ENCODE results near the gene ERBB4. TPM values are rescaled to one million over a fixed set of nuclear protein-coding genes. Genes with fewer than 3 reads are reported as not detected.

ERBB4 gene
- total RNA-seq, 5 donors from 2014 or later (not counting 1 experiment from before 2014, with no cell fraction given), result 0.03 to 0.06 TPM; not detected in 3

DNA sequence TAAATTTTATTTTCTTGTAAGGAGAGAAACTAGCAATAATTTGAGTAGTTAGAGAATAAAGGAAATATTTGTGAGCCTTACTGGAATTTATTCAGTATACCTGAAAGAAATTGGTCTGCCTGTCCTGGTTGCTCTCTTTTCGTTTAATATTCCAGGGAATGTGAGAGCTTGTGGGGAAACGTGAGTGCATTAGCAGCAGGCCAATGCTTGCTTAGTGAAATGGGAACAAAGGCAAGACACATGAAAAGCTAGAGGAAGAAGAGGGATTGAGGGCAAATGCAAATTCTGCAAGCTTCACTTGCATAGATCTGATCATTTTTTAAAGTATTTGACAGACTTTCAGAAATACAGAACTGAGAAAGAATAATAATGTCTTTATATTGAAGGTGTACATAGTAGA is 111.0 kb downstream of the ERBB4 start:
- CTCF ChIA-PET, result no interaction called here
- H3K4me1 Mint-ChIP-seq, result no peaks in the 10 kb centered on the region
- H3K27ac Mint-ChIP-seq, result no peak overlapping the region
- no peak overlapping the region for H3K4me3 Mint-ChIP-seq
- DNase-seq, result no peak
- Histone ChIP-seq H3K36me3 (ENCODE audit: control insufficient read depth in 2 of 2, extremely low read depth in 1 of 2, insufficient read depth in 1 of 2, low read length in 1 of 2) (no peaks in the 10 kb centered on the region), H3K4me1 (ENCODE audit: control insufficient read depth in 1 of 2, extremely low read depth in 1 of 2, insufficient read depth in 2 of 2, low read length in 2 of 2) (no peaks in the 10 kb centered on the region), H3K4me3 (ENCODE audit: control insufficient read depth in 1 of 2, extremely low read depth in 1 of 2, low read length in 1 of 2) (no peak overlapping the region), H3K9me3 (no peaks in the 10 kb centered on the region), H3K27me3 (replicated peaks in 1 of 2; ENCODE audit: control insufficient read depth in 2 of 2, extremely low read depth in 1 of 2, insufficient read depth in 2 of 2, low read length in 1 of 2) (no peaks in the 10 kb centered on the region), H3K27ac (ENCODE audit: low read length) (no peak overlapping the region)
- POLR2A ChIA-PET, result no interaction called here
- no peaks in the 10 kb centered on the region for H3K36me3 Mint-ChIP-seq
- H3K27me3 Mint-ChIP-seq, result no peaks in the 10 kb centered on the region
- ATAC-seq (replicated peaks in 1 of 4), result no peak
- peaks cover 5 to 9% (median 6%) of the 10 kb centered on the region in 3 donors for H3K9me3 Mint-ChIP-seq
- 21% methylated on average over 2 of the region's 2 CpGs for WGBS (ENCODE audit: insufficient coverage)

DNA sequence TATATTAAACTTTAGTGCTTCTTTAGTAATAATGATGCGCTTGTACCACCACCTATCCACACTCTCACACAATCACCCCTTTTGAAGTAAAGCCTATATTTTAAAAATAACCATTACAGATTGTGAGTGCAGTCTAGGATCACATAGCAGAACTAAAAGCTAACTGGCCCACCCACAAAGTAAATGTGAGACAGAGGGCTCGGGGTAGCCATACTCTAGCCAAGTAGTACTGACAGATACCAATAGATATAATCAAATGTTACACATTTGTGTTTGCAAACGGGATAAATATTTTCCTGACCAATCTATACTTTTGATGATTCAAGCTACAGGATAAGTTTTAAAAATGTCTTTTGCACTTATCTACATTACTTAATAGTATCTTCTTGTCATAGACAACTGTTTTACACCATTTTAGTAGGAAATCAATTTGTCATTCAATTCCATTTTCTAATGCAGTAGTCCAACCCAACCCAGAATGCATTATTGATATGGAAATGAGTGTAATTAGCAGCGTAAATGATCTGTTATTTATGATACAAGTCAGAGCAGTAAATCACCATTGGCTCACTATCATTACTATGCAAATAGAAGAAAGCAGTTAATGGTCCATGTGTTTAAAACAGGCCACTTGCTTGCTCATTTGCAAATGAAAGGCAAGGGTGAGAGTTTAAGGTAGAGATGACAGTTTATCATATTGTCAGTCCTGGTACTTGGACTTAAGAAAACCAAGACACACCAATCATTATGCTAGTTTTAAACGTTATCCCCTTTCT is 111.8 kb downstream of the ERBB4 start:
- no peaks in the 10 kb centered on the region for H3K4me1 Mint-ChIP-seq
- H3K9me3 Mint-ChIP-seq, result peaks cover 5 to 9% (median 6%) of the 10 kb centered on the region in 3 donors
- H3K36me3 Mint-ChIP-seq, result no peaks in the 10 kb centered on the region
- ChIA-PET CTCF (no interaction called here), POLR2A (interaction anchor here in 1 of 2 donors (0.6 kb wide), 1 partner anchor 24 kb away, joined by 3 read pairs; no protein-coding TSS in a partner anchor)
- no peaks in the 10 kb centered on the region for H3K9me3 ChIP-seq
- H3K27me3 Mint-ChIP-seq, result no peaks in the 10 kb centered on the region
- no peaks in the 10 kb centered on the region for H3K4me1 ChIP-seq (ENCODE audit: control insufficient read depth in 1 of 2, extremely low read depth in 1 of 2, insufficient read depth in 2 of 2, low read length in 2 of 2)
- DNase-seq (no peak), ATAC-seq (replicated peaks in 1 of 4) (no peak)
- no peak overlapping the region for H3K27ac ChIP-seq (ENCODE audit: low read length)
- H3K27me3 ChIP-seq (replicated peaks in 1 of 2; ENCODE audit: control insufficient read depth in 2 of 2, extremely low read depth in 1 of 2, insufficient read depth in 2 of 2, low read length in 1 of 2), result no peaks in the 10 kb centered on the region
- no peak overlapping the region for H3K27ac Mint-ChIP-seq
- H3K4me3 ChIP-seq (ENCODE audit: control insufficient read depth in 1 of 2, extremely low read depth in 1 of 2, low read length in 1 of 2), result no peak overlapping the region
- H3K36me3 ChIP-seq (ENCODE audit: control insufficient read depth in 2 of 2, extremely low read depth in 1 of 2, insufficient read depth in 1 of 2, low read length in 1 of 2), result no peaks in the 10 kb centered on the region
- WGBS (ENCODE audit: insufficient coverage), result no CpG with 5 or more reads among the region's 5 CpGs
- H3K4me3 Mint-ChIP-seq, result no peak overlapping the region

DNA sequence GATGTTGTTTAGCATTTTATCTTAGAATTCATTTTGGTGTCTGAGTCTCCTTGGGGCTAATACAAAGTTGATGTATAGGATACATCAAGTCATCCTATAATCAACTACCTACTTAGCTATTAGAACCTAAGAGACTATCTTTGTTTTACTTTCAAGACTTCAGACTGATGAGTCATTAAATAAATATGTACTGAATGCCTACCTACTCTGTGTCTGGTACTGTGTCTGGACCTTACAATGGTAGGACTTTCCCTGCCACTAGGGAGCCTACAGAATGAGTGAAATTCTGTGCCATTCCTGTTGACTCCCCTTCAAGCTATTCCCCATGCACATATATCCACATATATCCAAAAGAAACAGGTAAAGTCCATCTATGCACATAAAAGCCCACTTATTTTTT is 114.5 kb downstream of the ERBB4 start:
- CTCF ChIA-PET, result no interaction called here
- no peak overlapping the region for H3K27ac ChIP-seq (ENCODE audit: low read length)
- no peaks in the 10 kb centered on the region for H3K4me1 ChIP-seq (ENCODE audit: control insufficient read depth in 1 of 2, extremely low read depth in 1 of 2, insufficient read depth in 2 of 2, low read length in 2 of 2)
- no peaks in the 10 kb centered on the region for H3K27me3 Mint-ChIP-seq
- no peaks in the 10 kb centered on the region for H3K36me3 Mint-ChIP-seq
- H3K27ac Mint-ChIP-seq, result no peak overlapping the region
- no peaks in the 10 kb centered on the region for H3K4me1 Mint-ChIP-seq
- POLR2A ChIA-PET, result no interaction called here
- H3K4me3 ChIP-seq (ENCODE audit: control insufficient read depth in 1 of 2, extremely low read depth in 1 of 2, low read length in 1 of 2), result no peak overlapping the region
- H3K9me3 ChIP-seq, result no peaks in the 10 kb centered on the region
- H3K9me3 Mint-ChIP-seq, result peaks cover 0 to 6% (median 5%) of the 10 kb centered on the region in 3 donors
- no peak for ATAC-seq (replicated peaks in 1 of 4)
- H3K27me3 ChIP-seq (replicated peaks in 1 of 2; ENCODE audit: control insufficient read depth in 2 of 2, extremely low read depth in 1 of 2, insufficient read depth in 2 of 2, low read length in 1 of 2), result no peaks in the 10 kb centered on the region
- no peaks in the 10 kb centered on the region for H3K36me3 ChIP-seq (ENCODE audit: control insufficient read depth in 2 of 2, extremely low read depth in 1 of 2, insufficient read depth in 1 of 2, low read length in 1 of 2)
- H3K4me3 Mint-ChIP-seq, result no peak overlapping the region
- DNase-seq, result no peak

DNA sequence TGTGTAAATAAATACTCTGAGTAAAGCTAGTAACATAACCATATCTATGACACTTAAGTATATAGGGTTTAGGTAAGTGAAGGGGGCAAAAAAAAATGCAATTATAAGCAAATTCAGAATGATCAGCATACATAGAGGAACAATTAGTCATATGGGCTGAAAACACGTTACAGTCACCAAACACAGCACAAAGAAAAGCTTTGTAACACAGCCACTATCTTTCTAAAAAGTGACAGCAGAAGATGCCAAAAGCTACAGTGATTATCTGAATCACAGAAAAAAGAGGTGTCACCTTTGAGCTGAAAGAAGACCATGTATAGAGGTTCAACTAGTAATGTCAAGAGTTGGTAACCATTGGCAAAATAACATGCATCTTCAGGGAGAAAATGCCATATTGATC is 115.5 kb downstream of the ERBB4 start:
- no peak overlapping the region for H3K4me3 ChIP-seq (ENCODE audit: control insufficient read depth in 1 of 2, extremely low read depth in 1 of 2, low read length in 1 of 2)
- WGBS (ENCODE audit: insufficient coverage), result no CpG with 5 or more reads among the region's 1 CpG
- H3K27me3 ChIP-seq (replicated peaks in 1 of 2; ENCODE audit: control insufficient read depth in 2 of 2, extremely low read depth in 1 of 2, insufficient read depth in 2 of 2, low read length in 1 of 2), result no peaks in the 10 kb centered on the region
- ChIA-PET POLR2A (no interaction called here), CTCF (no interaction called here)
- no peak overlapping the region for H3K27ac Mint-ChIP-seq
- no peaks in the 10 kb centered on the region for H3K36me3 Mint-ChIP-seq
- no peak for ATAC-seq (replicated peaks in 1 of 4)
- no peak for DNase-seq
- H3K9me3 ChIP-seq, result no peaks in the 10 kb centered on the region
- H3K9me3 Mint-ChIP-seq, result peaks cover 0 to 6% (median 5%) of the 10 kb centered on the region in 3 donors
- H3K36me3 ChIP-seq (ENCODE audit: control insufficient read depth in 2 of 2, extremely low read depth in 1 of 2, insufficient read depth in 1 of 2, low read length in 1 of 2), result no peaks in the 10 kb centered on the region
- H3K27me3 Mint-ChIP-seq, result no peaks in the 10 kb centered on the region
- H3K27ac ChIP-seq (ENCODE audit: low read length), result no peak overlapping the region
- H3K4me3 Mint-ChIP-seq, result no peak overlapping the region
- H3K4me1 ChIP-seq (ENCODE audit: control insufficient read depth in 1 of 2, extremely low read depth in 1 of 2, insufficient read depth in 2 of 2, low read length in 2 of 2), result no peaks in the 10 kb centered on the region
- no peaks in the 10 kb centered on the region for H3K4me1 Mint-ChIP-seq

DNA sequence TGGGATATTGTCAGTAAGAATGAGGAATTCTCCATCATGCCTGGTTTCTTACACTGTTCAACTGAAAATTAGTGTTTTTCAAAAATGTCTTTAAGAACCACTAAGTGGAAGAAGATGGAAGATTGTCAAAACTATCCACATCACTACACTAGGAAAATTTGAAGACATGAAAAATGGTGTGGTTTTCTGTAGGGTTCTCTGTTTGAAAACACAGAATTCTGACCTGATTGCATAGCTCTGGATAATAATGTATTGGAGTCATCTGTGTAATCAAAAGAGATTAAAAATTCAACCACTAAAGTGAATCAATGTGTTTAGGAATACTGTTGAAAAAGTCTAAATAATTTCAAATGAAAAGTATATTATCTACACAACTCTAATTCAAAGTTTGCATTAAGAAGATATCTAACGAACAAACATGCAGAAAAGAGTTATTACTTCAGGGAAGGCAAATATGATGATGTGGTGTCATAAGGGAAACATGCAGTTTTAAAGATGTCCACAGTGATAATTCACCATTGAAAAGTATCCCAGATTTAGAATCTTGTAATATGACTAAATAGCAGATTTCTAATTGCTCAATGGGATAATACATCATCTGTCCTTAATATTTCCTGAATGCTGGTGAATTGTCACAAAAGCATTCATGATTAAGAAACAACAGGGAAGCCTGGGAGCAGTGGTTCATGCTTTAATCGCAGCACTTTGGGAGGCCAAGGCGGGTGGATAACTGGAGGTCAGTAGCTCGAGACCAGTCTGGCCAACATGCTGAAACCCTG is 116.9 kb downstream of the ERBB4 start:
- no peaks in the 10 kb centered on the region for H3K36me3 Mint-ChIP-seq
- no peaks in the 10 kb centered on the region for H3K27me3 ChIP-seq (replicated peaks in 1 of 2; ENCODE audit: control insufficient read depth in 2 of 2, extremely low read depth in 1 of 2, insufficient read depth in 2 of 2, low read length in 1 of 2)
- H3K4me1 Mint-ChIP-seq, result no peaks in the 10 kb centered on the region
- no peak for DNase-seq
- H3K27ac Mint-ChIP-seq, result no peak overlapping the region
- H3K36me3 ChIP-seq (ENCODE audit: control insufficient read depth in 2 of 2, extremely low read depth in 1 of 2, insufficient read depth in 1 of 2, low read length in 1 of 2), result no peaks in the 10 kb centered on the region
- POLR2A ChIA-PET, result no interaction called here
- CTCF ChIA-PET, result no interaction called here
- no peaks in the 10 kb centered on the region for H3K4me1 ChIP-seq (ENCODE audit: control insufficient read depth in 1 of 2, extremely low read depth in 1 of 2, insufficient read depth in 2 of 2, low read length in 2 of 2)
- 100% methylated on average over 2 of the region's 4 CpGs for WGBS (ENCODE audit: insufficient coverage)
- ATAC-seq (replicated peaks in 1 of 4), result no peak
- peaks cover 0 to 6% (median 3%) of the 10 kb centered on the region in 3 donors for H3K9me3 Mint-ChIP-seq
- no peak overlapping the region for H3K4me3 Mint-ChIP-seq
- H3K9me3 ChIP-seq, result no peaks in the 10 kb centered on the region
- H3K27ac ChIP-seq (ENCODE audit: low read length), result no peak overlapping the region
- H3K27me3 Mint-ChIP-seq, result no peaks in the 10 kb centered on the region
- no peak overlapping the region for H3K4me3 ChIP-seq (ENCODE audit: control insufficient read depth in 1 of 2, extremely low read depth in 1 of 2, low read length in 1 of 2)

DNA sequence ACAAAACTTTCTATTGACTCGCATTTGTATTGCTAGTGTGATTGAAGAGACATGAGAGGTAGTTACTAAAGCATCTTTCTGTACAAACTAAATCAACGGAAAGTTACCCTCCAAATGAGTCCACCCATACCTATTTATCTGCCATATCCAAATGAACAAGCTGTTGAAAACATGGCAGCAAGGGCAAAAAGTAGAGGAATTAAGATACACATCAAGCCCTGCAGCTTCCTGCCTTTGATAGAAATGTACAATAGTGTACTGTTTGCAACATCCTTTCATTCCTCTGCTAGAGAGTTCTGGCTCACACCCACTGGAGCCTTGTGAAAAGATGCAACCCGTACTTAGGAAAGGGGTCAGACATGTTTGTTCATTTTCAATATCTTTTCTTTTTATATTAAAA is 122.5 kb downstream of the ERBB4 start:
- Mint-ChIP-seq H3K36me3 (no peaks in the 10 kb centered on the region), H3K27me3 (no peaks in the 10 kb centered on the region), H3K4me1 (no peaks in the 10 kb centered on the region), H3K27ac (no peak overlapping the region), H3K4me3 (no peak overlapping the region), H3K9me3 (peaks cover 0 to 3% (median 0%) of the 10 kb centered on the region in 3 donors)
- H3K36me3 ChIP-seq (ENCODE audit: control insufficient read depth in 2 of 2, extremely low read depth in 1 of 2, insufficient read depth in 1 of 2, low read length in 1 of 2), result no peaks in the 10 kb centered on the region
- H3K4me1 ChIP-seq (ENCODE audit: control insufficient read depth in 1 of 2, extremely low read depth in 1 of 2, insufficient read depth in 2 of 2, low read length in 2 of 2), result no peaks in the 10 kb centered on the region
- no peaks in the 10 kb centered on the region for H3K9me3 ChIP-seq
- ATAC-seq (replicated peaks in 1 of 4) (no peak), DNase-seq (no peak)
- no peak overlapping the region for H3K27ac ChIP-seq (ENCODE audit: low read length)
- CTCF ChIA-PET, result no interaction called here
- no CpG with 5 or more reads among the region's 3 CpGs for WGBS (ENCODE audit: insufficient coverage)
- no peaks in the 10 kb centered on the region for H3K27me3 ChIP-seq (replicated peaks in 1 of 2; ENCODE audit: control insufficient read depth in 2 of 2, extremely low read depth in 1 of 2, insufficient read depth in 2 of 2, low read length in 1 of 2)
- POLR2A ChIA-PET, result no interaction called here
- H3K4me3 ChIP-seq (ENCODE audit: control insufficient read depth in 1 of 2, extremely low read depth in 1 of 2, low read length in 1 of 2), result no peak overlapping the region

Data from T-cell (primary cell).